ENCODE measurements around the gene RASAL2. TPM values are rescaled to one million over a fixed set of nuclear protein-coding genes. Genes with fewer than 3 reads are reported as not detected.

The RASAL2 gene
- total RNA-seq, 1 experiment from 2014 or later, result 16.6 TPM

- in situ Hi-C loops (cut with HindIII; ENCODE audit: low sequenced_read_pairs), result no loop called here
- DNase-seq (ENCODE audit: low spot score), result no peak
Measured at GRCh38 chr1:178531887-178532286, 438.0 kb downstream of the RASAL2 start.

DNA sequence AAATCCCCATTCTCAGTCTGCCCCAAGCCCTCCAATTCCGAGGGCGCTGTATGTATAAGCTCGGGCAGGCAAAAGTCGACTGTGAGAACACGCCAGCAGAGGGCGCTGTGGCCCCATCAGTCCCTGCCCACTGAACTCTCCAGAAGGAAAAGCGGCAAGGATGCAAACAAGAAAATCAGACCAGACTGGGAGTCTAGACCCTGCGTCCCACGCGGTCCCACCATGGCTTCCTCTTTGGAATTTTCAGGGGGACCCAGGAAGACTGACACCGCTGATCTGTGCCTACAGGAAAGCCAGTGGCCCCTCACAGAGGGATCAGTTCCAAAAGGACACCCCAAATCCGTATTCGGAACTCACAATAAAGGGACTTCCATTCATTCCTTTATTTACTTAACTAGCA, 438.5 kb downstream of the RASAL2 start:
- DNase-seq (ENCODE audit: low spot score), result peak; percentile 85
- in situ Hi-C loops (cut with HindIII; ENCODE audit: low sequenced_read_pairs), result no loop called here

GRCh38 chr1:178533121-178533946, 439.4 kb downstream of the RASAL2 start:
- DNase-seq (ENCODE audit: low spot score), result no peak
- in situ Hi-C loops (cut with HindIII; ENCODE audit: low sequenced_read_pairs), result no loop called here

Other genes starting within 250 kb of the RASAL2 start
- gene SEC16B, start 124.0 kb upstream of the RASAL2 start, total RNA-seq (2014; rRNA removed; shearing (Covaris generic)), result 0.71 TPM in 1 of 2 replicates, not detected in the other

Data from G401 (cell line).